ENCODE data around the gene PRELID1.

The PRELID1 gene

DNA sequence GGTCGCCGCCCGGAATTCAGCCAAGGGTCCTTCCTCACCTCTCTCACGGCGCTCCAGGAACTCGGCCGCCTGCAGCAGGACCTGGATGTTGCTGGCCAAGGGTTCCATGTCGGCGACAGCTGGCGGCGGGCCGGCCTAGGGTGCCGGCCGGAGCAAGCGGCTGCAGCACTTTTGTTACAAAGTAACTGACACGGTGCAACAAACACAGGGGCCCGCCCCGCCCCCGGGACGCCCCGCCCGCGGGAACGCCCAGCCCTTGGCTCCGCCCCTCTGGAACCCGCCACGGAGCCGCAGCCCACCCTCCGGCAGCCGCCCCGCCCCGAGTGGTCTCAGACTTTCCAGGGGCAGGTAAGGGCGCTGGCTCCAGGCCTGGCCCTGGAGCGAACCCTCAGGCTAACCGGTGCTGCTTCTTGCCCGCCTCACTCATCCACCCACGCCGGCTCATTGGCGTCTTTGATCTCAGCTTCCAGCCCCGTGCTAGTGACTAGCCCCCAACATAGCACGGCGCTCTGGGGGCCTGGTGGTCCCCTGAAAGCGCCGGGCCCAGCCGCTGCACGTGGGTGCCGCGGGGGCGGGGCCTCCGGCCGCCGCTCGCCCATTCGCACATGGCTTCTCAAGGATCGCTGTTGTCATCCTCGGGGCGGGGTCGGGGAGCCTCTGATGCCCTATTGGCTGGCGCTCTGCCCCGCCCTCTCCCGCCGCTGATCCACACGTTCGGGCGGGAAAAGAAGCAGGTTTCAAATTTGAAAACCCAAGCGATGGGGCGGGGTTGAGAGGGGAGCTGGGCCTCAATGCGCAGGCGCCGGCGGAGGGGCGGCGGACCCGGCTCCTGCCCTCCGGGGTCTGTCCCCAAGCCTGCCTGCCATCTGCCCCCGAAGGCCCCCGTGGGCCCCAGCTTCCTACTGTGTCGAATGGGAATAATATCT, 8.4 kb downstream of the PRELID1 start, which contains the start of gene MXD3:
Gene MXD3, minus strand, starts transcription at position 176 of the 926 bp plus-strand sequence. Its CDS starts 68 bp downstream, at position 108.
- peak within 1 kb of the TSS; percentile 82 for H3K4me3 Mint-ChIP-seq
- DNase-seq (ENCODE audit: low spot score in 2 of 2): peak; percentile 85 to 88
- H3K27ac Mint-ChIP-seq (ENCODE audit: low read depth): peak within 1 kb of the TSS; percentile 76
- no peaks in the 10 kb centered on the region for H3K36me3 Mint-ChIP-seq (ENCODE audit: insufficient read depth)
- peaks cover 34% of the 10 kb centered on the region for H3K4me1 Mint-ChIP-seq
- H3K27me3 Mint-ChIP-seq: no peaks in the 10 kb centered on the region
- peak; percentile 92 for ATAC-seq (replicated peaks; ENCODE audit: extremely low read depth, poor library complexity, severe bottlenecking)
- H3K9me3 Mint-ChIP-seq: no peaks in the 10 kb centered on the region

DNA sequence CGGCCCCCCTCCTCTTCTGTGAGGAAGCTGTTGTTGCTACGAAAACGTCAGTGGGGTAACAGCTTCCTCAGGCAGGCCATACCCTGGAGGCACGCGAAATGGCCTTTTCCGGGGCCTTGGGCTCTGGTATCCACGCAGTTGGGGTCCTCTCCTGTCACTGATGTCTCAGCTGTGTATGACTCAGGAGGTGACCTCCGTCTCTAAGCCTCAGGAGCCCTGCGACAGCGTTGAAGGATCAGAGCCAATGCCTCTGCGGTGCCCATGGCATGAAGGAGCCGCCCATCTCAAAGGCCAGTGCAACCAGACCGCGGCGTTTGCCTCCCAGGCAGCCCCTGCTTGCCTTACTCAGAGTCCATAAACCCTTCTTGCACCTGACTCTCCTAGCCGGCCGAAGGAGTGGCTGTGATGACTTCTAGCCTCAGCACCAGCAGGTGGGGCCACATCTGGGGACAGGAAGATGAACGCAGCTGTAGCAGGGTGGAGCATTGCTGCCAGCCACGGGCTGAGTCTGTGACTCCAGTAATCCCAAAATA, 9.1 kb downstream of the PRELID1 start:
- Mint-ChIP-seq H3K9me3 (no peaks in the 10 kb centered on the region), H3K36me3 (ENCODE audit: insufficient read depth) (no peaks in the 10 kb centered on the region), H3K27me3 (no peaks in the 10 kb centered on the region), H3K27ac (ENCODE audit: low read depth) (no peak overlapping the region), H3K4me3 (peak overlapping the region; percentile 82), H3K4me1 (peaks cover 34% of the 10 kb centered on the region)
- ATAC-seq (replicated peaks; ENCODE audit: extremely low read depth, poor library complexity, severe bottlenecking): peak; percentile 36
- DNase-seq (ENCODE audit: low spot score in 2 of 2): no peak

DNA sequence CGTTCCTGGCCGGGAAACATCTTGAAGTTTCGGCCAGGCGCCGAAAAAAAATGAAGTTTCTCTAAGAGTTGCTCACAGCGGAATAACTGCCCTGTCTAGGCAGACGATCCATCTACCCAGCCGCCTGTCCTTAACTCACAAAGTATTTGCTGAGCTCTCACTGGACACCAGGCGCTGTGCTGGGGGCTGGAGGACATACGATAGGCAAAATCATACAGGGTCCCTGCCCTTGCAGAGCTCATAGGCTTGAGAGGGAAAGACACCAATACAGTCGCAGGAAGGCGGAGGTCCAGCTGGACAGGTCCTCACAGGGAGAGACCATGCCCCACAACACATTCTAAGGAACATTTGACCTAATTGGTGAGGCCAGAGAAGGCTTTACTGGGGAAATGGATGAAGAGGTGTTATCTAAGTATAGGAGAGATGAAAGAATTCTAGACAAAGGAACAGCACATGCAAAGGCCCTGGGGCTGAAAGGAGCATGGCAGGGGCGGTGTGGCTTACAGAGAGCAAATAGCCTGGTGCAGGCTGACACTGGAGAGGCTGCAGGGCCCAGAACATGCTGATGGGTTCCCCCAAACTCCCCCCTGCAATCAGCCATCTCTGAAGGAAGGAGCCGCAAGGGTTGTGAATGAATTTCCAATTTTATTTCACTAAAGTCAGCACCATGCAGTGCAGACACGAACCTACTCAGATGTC, 10.1 kb downstream of the PRELID1 start:
- Mint-ChIP-seq H3K9me3 (no peaks in the 10 kb centered on the region), H3K4me1 (peaks cover 40% of the 10 kb centered on the region), H3K27ac (ENCODE audit: low read depth) (no peak overlapping the region), H3K4me3 (no peak overlapping the region), H3K27me3 (no peaks in the 10 kb centered on the region), H3K36me3 (ENCODE audit: insufficient read depth) (no peaks in the 10 kb centered on the region)
- ATAC-seq (replicated peaks; ENCODE audit: extremely low read depth, poor library complexity, severe bottlenecking) (no peak), DNase-seq (ENCODE audit: low spot score in 2 of 2) (no peak)

DNA sequence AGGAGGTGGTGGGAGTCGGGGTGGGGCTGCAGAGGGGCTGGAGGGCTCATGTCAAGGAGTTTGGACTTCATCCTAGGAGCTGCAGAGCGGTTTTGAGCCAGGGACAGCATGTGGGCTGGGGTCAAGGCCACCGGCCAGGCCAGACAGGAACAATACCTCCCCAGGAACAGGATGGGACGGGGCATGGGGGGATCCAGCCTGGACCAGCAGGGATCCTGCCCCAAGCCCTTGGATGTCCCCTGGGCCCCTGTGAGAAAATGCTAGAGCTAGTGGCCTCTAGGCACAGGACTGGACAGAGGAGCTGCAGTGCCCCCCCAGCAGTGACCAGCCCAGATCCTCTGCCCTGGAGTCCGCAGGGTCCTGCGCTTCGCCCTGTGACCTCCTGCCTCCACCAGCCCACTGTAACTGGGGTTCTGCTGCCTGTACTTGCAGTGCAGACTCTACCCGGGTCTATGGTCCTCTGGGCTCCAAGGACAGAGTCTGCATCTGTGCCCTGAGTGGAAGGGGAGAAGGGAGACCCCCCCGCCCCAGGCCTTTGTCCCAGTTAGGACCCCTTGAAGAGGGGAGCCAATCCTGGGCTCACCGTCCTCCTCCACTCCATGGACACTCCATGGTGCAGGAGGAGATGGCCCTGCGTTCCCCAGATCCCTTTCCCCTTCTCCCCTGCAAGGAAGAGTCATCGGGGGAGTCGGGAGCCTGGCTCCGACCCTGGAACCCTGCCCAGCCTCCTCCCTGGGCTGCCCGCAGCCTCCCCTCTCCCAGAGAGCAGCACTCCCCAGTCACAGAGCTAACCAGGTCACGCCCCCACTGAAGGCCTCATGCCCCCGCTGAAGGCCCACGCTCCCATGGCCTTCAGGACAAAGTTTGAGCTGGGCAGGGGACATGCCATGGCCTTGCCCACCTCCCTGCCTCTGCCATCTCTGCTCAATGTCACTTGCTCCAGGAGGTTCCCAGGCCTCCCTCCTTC, 11.1 kb downstream of the PRELID1 start:
- ATAC-seq (replicated peaks; ENCODE audit: extremely low read depth, poor library complexity, severe bottlenecking): no peak
- Mint-ChIP-seq H3K4me1 (peaks cover 37% of the 10 kb centered on the region), H3K27ac (ENCODE audit: low read depth) (no peak overlapping the region), H3K4me3 (no peak overlapping the region), H3K36me3 (ENCODE audit: insufficient read depth) (no peaks in the 10 kb centered on the region), H3K27me3 (no peaks in the 10 kb centered on the region), H3K9me3 (no peaks in the 10 kb centered on the region)
- no peak for DNase-seq (ENCODE audit: low spot score in 2 of 2)

DNA sequence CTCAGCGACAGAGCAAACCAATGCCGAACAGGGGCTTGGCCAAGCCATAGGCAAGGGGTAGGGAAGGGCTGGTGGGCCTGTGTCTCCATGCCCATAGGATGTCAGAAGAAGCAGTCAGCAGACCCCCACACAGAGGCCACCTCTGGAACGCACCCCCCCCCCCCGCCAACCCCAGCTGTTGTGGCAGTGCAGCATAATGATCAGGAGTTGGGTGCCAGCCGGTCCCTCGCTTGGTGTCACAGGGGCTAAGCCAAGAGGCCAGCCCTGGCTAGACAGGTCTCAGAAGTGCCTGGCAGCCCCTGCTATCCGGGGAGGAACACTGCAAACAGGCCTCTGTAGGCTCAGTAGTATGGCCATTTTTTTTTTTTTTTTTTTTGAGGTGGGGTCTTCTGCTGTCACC, 11.8 kb downstream of the PRELID1 start:
- H3K27ac Mint-ChIP-seq (ENCODE audit: low read depth): no peak overlapping the region
- H3K27me3 Mint-ChIP-seq: no peaks in the 10 kb centered on the region
- ATAC-seq (replicated peaks; ENCODE audit: extremely low read depth, poor library complexity, severe bottlenecking): no peak
- H3K4me3 Mint-ChIP-seq: no peak overlapping the region
- H3K36me3 Mint-ChIP-seq (ENCODE audit: insufficient read depth): no peaks in the 10 kb centered on the region
- DNase-seq (ENCODE audit: low spot score in 2 of 2): no peak
- H3K9me3 Mint-ChIP-seq: no peaks in the 10 kb centered on the region
- H3K4me1 Mint-ChIP-seq: peaks cover 36% of the 10 kb centered on the region

DNA sequence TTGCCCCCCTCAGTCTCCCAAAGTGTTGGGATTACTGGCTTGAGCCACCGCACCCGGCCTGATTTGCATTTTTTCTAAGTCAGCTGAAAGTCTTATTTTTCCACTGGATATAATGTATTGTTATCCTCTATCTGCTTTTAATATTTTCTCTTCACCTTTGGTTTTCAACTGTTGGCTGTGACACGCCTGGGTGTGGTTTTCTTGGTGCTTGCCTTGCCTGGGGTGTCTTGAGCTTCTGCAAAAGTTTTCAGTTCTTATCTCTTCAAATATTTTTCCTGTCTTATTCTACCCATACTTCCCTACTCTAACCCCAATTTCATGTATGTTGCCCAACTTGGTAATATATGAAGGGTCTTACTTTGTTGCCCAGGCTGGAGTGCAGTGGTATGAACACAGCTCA, 12.4 kb downstream of the PRELID1 start:
- no peak overlapping the region for H3K4me3 Mint-ChIP-seq
- DNase-seq (ENCODE audit: low spot score in 2 of 2) (no peak), ATAC-seq (replicated peaks; ENCODE audit: extremely low read depth, poor library complexity, severe bottlenecking) (no peak)
- H3K27me3 Mint-ChIP-seq: no peaks in the 10 kb centered on the region
- H3K27ac Mint-ChIP-seq (ENCODE audit: low read depth): no peak overlapping the region
- H3K4me1 Mint-ChIP-seq: peaks cover 31% of the 10 kb centered on the region
- no peaks in the 10 kb centered on the region for H3K36me3 Mint-ChIP-seq (ENCODE audit: insufficient read depth)
- no peaks in the 10 kb centered on the region for H3K9me3 Mint-ChIP-seq

DNA sequence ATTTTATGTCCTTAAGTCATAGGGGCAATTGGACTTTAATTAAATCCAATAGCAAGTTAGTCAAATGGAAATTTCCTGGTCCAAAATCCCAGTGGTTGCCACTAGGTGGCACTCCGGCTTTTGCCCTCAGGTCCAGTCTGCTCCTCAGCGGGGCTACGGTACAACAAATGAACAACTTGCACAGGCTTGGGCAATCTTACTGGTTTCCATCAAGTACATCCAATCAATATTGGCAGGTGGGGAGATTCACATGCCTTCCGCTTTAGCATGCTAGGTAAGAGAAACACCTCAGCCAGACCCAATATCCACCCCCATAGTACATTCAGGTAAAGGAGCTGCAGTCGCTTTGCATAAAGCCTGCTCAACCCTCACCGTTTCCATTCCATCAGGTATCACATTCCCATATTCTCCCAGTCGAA, 14.4 kb downstream of the PRELID1 start:
- no peaks in the 10 kb centered on the region for H3K27me3 Mint-ChIP-seq
- DNase-seq (ENCODE audit: low spot score in 2 of 2) (peak; percentile 60), ATAC-seq (replicated peaks; ENCODE audit: extremely low read depth, poor library complexity, severe bottlenecking) (peak; percentile 54)
- peaks cover 1% of the 10 kb centered on the region for H3K36me3 Mint-ChIP-seq (ENCODE audit: insufficient read depth)
- no peak overlapping the region for H3K27ac Mint-ChIP-seq (ENCODE audit: low read depth)
- H3K4me3 Mint-ChIP-seq: no peak overlapping the region
- H3K4me1 Mint-ChIP-seq: peaks cover 17% of the 10 kb centered on the region
- H3K9me3 Mint-ChIP-seq: no peaks in the 10 kb centered on the region

DNA sequence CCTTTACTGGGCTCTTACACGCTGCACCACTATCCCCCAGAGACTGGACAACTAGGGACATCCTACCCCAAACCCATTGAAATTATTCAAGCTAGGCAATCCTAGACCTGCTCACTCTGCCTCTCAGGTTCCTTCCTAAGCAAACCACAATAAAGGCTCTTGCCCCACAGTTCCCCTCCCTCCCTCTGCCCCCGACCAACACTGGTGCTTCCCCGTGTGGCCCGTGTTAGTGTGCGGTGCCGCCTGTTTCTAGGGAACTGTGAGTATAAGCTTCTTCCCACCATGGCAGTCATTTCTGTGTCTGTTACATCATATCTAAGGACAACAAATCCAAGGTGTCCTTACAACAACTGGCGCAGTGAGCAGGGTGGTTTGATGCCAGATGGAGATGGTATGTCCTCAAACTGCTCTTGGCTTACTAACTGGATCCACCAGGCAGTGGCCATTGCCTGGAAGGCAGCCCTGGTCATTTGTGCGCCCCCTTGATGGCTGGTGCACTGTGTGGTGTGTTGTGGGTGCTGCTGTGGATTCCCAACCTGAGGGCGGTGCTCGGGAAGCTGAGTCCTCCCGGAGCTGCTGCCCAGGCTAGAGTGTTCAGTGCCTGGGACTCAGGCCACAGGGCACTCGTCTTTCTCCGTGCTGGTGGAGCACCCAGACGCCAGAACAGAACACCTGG, 16.5 kb downstream of the PRELID1 start:
- peaks cover 1% of the 10 kb centered on the region for H3K36me3 Mint-ChIP-seq (ENCODE audit: insufficient read depth)
- no peak overlapping the region for H3K27ac Mint-ChIP-seq (ENCODE audit: low read depth)
- H3K4me3 Mint-ChIP-seq: no peak overlapping the region
- ATAC-seq (replicated peaks; ENCODE audit: extremely low read depth, poor library complexity, severe bottlenecking) (peak; percentile 46), DNase-seq (ENCODE audit: low spot score in 2 of 2) (no peak)
- no peaks in the 10 kb centered on the region for H3K9me3 Mint-ChIP-seq
- H3K27me3 Mint-ChIP-seq: no peaks in the 10 kb centered on the region
- H3K4me1 Mint-ChIP-seq: peaks cover 17% of the 10 kb centered on the region

DNA sequence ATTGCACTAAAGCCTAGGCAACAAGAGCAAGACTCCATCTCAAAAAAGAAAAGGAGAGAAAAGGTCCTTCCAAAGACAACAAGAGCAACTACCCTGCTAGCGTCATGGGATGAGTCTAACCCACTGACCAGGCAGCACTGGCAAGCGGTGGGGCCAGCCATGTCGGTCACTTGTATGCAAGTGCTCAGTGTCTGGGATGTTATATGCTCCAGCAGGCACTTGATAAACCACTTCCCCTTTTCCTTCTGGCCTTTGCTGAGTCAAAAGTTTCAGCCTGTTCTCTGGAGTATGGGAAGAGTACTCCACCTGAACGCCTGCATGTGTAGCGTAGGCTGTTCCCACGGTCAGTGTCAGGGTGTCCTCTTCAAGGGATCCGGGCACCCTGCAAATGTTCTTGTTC, 17.3 kb downstream of the PRELID1 start:
- H3K9me3 Mint-ChIP-seq: no peaks in the 10 kb centered on the region
- H3K27ac Mint-ChIP-seq (ENCODE audit: low read depth): no peak overlapping the region
- H3K4me3 Mint-ChIP-seq: no peak overlapping the region
- H3K4me1 Mint-ChIP-seq: peaks cover 17% of the 10 kb centered on the region
- H3K27me3 Mint-ChIP-seq: no peaks in the 10 kb centered on the region
- peaks cover 1% of the 10 kb centered on the region for H3K36me3 Mint-ChIP-seq (ENCODE audit: insufficient read depth)
- no peak for ATAC-seq (replicated peaks; ENCODE audit: extremely low read depth, poor library complexity, severe bottlenecking)
- no peak for DNase-seq (ENCODE audit: low spot score in 2 of 2)

DNA sequence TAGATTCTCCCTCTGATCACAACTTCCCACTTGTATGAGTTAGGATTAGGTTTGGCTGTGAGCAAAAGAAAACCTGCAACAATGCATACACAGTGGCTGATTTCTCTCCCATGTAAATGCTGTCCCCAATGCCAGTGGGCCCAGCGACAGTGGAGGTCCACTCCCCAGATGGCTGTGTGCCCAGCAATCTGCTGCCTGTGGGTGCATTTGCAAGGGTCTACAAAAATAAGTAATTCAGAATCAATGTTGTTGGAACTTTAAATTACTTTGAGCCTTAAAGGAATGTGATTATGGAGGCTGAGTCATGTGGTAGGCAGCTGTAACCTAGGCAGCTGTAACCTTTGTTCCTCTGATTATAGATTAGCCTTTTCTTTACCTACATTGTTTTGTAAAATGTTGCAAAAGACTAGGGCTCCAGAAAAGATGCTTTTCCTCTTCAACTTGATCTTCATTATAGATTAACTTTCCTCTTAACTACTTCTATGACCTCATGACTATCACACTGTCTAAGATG, 22.3 kb downstream of the PRELID1 start:
- H3K4me1 Mint-ChIP-seq: peaks cover 14% of the 10 kb centered on the region
- H3K27ac Mint-ChIP-seq (ENCODE audit: low read depth): no peak overlapping the region
- no peaks in the 10 kb centered on the region for H3K27me3 Mint-ChIP-seq
- peaks cover 12% of the 10 kb centered on the region for H3K36me3 Mint-ChIP-seq (ENCODE audit: insufficient read depth)
- DNase-seq (ENCODE audit: low spot score in 2 of 2) (no peak), ATAC-seq (replicated peaks; ENCODE audit: extremely low read depth, poor library complexity, severe bottlenecking) (no peak)
- H3K4me3 Mint-ChIP-seq: no peak overlapping the region
- H3K9me3 Mint-ChIP-seq: no peaks in the 10 kb centered on the region

All from central memory CD8-positive, alpha-beta T cell (primary cell).